KOPT-K1 (cell line): ENCODE data around the gene MMP13.

Experiments used
- H3K27ac ChIP-seq: fragments of 200-600 bp; sonication (generic); 2 replicates; pipeline ENCODE4 v1.5.1; 2016; ENCODE audit warnings: antibody characterized with exemption, mild to moderate bottlenecking, low read depth, low read length; ENCODE audit not compliant: poor library complexity, severe bottlenecking
- H3K36me3 ChIP-seq: fragments of 200-600 bp; sonication (generic); 2 replicates; pipeline ENCODE4 v1.5.1; 2017; ENCODE audit warnings: antibody characterized with exemption, mild to moderate bottlenecking, low read length, moderate library complexity; ENCODE audit not compliant: insufficient read depth
- H3K9me3 ChIP-seq: fragments of 200-600 bp; sonication (generic); 2 replicates; pipeline ENCODE4 v1.5.1; 2017; ENCODE audit warnings: antibody characterized with exemption, low read length, mild to moderate bottlenecking; ENCODE audit not compliant: insufficient read depth, poor library complexity, severe bottlenecking

MMP13 gene

DNA sequence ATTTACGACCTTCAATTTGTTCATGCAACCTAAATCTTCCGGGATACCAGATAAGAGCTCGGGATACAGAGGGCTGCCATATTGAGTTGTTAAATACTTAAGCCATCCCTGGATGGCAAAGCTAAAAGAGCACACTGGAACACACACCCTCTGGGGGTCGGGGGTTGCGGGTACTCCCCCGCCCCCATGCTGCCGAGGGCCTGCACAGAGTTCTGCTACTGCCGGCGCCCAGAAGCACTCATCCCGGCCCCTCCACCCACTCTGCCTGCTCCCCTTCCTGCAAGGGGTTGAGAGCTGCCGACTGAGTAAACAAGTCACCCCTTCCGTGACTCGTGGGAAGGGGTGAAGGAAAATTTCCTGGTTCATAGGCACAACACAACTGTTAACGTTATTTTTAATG lies 9.3 kb upstream of the MMP13 start:
- Histone ChIP-seq H3K36me3 (no peaks in the 10 kb centered on the region), H3K9me3 (no peaks in the 10 kb centered on the region), H3K27ac (no peak overlapping the region)

DNA sequence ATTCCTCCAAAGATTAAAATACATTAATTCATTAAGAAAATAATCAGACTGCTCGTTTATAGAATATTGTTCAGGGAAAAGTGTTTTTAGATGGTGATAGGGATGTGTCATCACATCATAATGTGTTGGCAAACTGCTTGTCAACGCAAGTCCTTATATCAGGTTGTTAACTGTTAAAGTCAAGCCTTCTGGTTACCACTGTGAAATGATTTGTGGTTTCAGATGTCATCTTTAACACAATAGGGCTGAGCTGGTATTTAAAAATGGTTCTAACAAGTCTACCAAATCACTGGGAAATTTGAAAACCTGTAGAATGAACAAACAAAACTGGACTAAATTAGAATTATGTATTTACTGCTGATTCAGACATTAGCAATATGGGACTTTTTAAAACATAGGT lies 2.4 kb upstream of the MMP13 start:
- H3K36me3 ChIP-seq: no peaks in the 10 kb centered on the region
- no peak overlapping the region for H3K27ac ChIP-seq
- no peaks in the 10 kb centered on the region for H3K9me3 ChIP-seq

DNA sequence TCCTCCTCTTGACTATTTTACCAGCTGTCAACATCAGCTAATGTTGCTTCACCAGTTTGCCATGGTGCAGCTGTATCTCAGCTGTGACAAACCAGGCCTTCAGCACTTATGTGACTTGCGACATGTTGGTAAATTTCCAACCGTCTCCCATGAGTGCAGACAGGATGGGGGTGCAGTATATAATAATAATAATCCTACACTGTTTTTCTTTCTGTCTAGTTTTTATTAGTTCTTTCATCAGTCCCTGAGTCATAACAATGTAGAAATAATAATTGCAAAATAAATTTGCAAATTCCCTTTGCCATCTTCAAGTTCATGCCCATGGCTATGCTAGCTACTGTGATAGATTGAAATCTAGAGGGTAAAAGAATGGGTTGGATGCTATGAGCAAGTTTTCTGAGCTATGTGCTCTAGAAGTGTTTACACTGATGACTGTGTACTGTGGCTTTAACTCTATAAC lies 4.9 kb downstream of the MMP13 start:
- Histone ChIP-seq H3K36me3 (no peaks in the 10 kb centered on the region), H3K9me3 (no peaks in the 10 kb centered on the region), H3K27ac (no peak overlapping the region)

- Histone ChIP-seq H3K27ac (no peak overlapping the region), H3K9me3 (no peaks in the 10 kb centered on the region), H3K36me3 (no peaks in the 10 kb centered on the region)
Observed at GRCh38 chr11:102946237-102946636, 9.3 kb downstream of the MMP13 start.

GRCh38 chr11:102940714-102941588 lies 14.6 kb downstream of the MMP13 start:
- Histone ChIP-seq H3K27ac (no peak overlapping the region), H3K9me3 (no peaks in the 10 kb centered on the region), H3K36me3 (no peaks in the 10 kb centered on the region)

DNA sequence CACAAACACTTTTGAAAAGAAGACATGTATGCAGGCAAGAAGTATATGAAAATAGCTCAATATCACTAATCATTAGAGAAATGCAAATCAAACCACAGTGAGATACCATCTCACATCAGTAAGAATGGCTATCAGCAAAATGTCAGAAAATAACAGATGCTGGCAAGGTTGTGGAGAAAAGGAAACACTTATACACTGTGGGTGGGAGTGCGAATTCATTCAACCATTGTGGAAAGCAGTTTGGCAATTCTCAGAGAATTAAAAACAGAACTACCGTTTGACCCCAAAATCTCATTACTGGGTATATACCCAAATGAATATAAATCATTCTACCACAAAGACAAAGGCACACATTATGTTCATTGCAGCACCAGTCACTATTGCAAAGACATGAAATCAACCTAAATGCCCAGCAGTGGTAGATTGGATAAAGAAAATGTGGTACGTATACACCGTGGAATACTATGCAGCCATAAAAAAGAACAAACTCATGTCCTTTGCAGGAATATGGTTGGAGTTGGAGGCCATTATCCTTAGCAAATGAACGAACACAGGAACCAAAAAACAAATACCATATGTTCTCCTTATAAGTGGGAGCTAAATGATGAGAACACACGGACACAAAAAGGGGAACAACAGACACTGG lies 18.5 kb downstream of the MMP13 start:
- Histone ChIP-seq H3K27ac (no peak overlapping the region), H3K9me3 (no peaks in the 10 kb centered on the region), H3K36me3 (no peaks in the 10 kb centered on the region)

DNA sequence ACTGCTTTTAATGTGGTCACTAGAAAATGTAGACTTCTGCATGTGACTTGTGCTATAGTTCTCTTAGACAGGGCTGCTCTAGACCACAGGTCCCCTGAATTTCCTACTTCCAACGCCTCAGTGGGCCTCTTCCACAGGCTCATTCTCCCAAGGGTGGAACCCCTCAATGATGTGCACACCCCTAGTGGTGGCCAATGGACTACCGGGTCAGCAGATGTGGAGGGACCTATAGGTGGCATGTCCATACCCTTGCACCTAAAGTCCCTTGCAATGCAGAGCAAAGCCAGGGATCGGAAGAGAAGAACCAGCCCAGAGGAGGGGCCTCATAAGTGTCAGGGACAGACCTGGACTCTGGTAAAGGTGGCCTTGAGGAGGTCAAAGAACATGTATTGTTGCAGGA lies 20.0 kb downstream of the MMP13 start:
- no peak overlapping the region for H3K27ac ChIP-seq
- H3K36me3 ChIP-seq: no peaks in the 10 kb centered on the region
- H3K9me3 ChIP-seq: no peaks in the 10 kb centered on the region

- H3K36me3 ChIP-seq: no peaks in the 10 kb centered on the region
- no peaks in the 10 kb centered on the region for H3K9me3 ChIP-seq
- H3K27ac ChIP-seq: no peak overlapping the region
Observed at GRCh38 chr11:102934735-102935134, 20.8 kb downstream of the MMP13 start.

DNA sequence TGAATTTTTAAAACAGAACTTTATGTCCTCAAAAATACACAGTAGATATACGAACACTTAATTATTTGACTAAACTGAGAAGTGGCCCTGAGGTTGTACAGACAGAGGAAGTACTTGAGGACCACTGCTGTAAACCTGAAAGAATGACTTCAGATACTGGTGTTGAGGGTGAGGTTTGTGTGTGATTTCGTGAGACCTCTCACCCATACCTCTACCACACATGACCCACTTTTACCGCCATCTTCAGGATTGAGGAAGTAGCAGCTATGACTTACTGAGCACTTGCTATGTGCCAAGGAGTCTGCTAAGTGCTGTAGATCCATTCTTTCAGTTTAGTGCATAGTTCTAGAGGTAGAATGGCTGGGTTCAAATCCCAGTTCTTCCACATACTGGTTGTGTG lies 21.9 kb downstream of the MMP13 start:
- H3K27ac ChIP-seq: no peak overlapping the region

DNA sequence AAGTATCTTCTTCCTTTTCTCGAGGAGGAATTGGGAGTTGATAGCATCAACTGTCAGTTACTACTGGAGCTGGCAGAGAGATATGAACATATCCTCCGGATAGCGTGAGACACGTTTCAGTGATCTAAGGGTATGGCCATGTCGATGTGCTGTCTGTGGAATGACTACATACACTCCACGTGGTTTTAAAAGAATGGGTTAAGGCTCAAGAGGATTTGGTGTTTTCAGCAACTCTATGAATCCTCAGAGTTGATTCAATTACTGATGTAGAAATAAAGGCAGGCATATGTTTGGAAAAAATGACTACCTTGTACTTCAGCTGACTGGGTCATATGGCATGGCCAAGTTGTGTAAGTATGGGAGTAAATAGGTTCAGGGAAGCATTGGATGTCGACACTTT lies 22.9 kb downstream of the MMP13 start:
- Histone ChIP-seq H3K36me3 (no peaks in the 10 kb centered on the region), H3K27ac (no peak overlapping the region), H3K9me3 (no peaks in the 10 kb centered on the region)

More for the DNA sequence above, 21.9 kb downstream of the MMP13 start:
- H3K36me3 ChIP-seq: no peaks in the 10 kb centered on the region
- no peaks in the 10 kb centered on the region for H3K9me3 ChIP-seq

- no peaks in the 10 kb centered on the region for H3K9me3 ChIP-seq
- no peak overlapping the region for H3K27ac ChIP-seq
Observed at GRCh38 chr11:102930451-102930850, 25.1 kb downstream of the MMP13 start.

GRCh38 chr11:102929972-102930371 lies 25.6 kb downstream of the MMP13 start:
- no peaks in the 10 kb centered on the region for H3K9me3 ChIP-seq
- no peak overlapping the region for H3K27ac ChIP-seq

More at GRCh38 chr11:102930451-102930850, 25.1 kb downstream of the MMP13 start:
- no peaks in the 10 kb centered on the region for H3K36me3 ChIP-seq

DNA sequence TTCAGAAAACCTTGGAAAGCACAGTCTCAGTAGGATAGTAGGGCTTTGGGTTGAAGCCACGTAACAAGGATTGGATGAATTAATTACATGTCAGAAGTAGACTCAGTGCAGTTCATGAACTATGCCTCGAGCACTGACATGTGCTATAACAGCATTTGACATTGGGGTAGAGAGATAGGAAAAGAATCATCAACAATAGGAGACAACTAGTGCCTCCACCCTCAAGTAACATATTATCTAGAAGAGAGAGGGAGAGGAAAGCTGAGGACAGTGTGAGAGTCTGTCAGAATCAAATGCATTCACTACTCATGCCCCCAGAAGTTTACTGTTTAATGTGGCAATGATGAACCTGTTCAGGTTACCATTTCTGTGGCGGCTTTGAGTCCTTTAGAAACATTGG lies 26.4 kb downstream of the MMP13 start:
- H3K36me3 ChIP-seq: no peaks in the 10 kb centered on the region

More at GRCh38 chr11:102929972-102930371, 25.6 kb downstream of the MMP13 start:
- no peaks in the 10 kb centered on the region for H3K36me3 ChIP-seq

GRCh38 chr11:102928247-102928646 lies 27.3 kb downstream of the MMP13 start:
- H3K9me3 ChIP-seq: no peaks in the 10 kb centered on the region
- no peak overlapping the region for H3K27ac ChIP-seq
- no peaks in the 10 kb centered on the region for H3K36me3 ChIP-seq

More for the DNA sequence above, 26.4 kb downstream of the MMP13 start:
- no peak overlapping the region for H3K27ac ChIP-seq
- H3K9me3 ChIP-seq: no peaks in the 10 kb centered on the region

- Histone ChIP-seq H3K9me3 (no peaks in the 10 kb centered on the region), H3K27ac (no peak overlapping the region), H3K36me3 (no peaks in the 10 kb centered on the region)
Observed at GRCh38 chr11:102927624-102927990, 27.9 kb downstream of the MMP13 start.
